Measurements from ENCODE around the gene KANSL1. TPM values are rescaled to one million over a fixed set of nuclear protein-coding genes. Genes with fewer than 3 reads are reported as not detected.

Gene KANSL1
- total and polyA plus RNA-seq, 9 of the 15 experiments (the other 6 are each of a cell fraction or from before 2014, with no cell fraction given) = 3.6 to 55.4 (median 31.8) TPM

- Histone ChIP-seq H3K4me1 (replicated peaks in 1 of 2; ENCODE audit: control insufficient read depth in 2 of 2, insufficient read depth in 2 of 2, low read length in 2 of 2) (peaks cover 0 to 27% of the 10 kb centered on the region in 2 experiments; a peak in 4 of 5 replicates), H3K4me3 (no peak overlapping the region), H3K27ac (ENCODE audit: extremely low read depth, low read depth, low read length) (no peak overlapping the region), H3K36me3 (ENCODE audit: control insufficient read depth, insufficient read depth, low read length) (no peaks in the 10 kb centered on the region), H3K9me3 (replicated peaks; ENCODE audit: control insufficient read depth, insufficient read depth, low read depth, low read length) (no peaks in the 10 kb centered on the region), H4K20me1 (replicated peaks; ENCODE audit: control insufficient read depth, insufficient read depth, low read length) (peaks cover 3% of the 10 kb centered on the region; the same call in 1 of the 2 replicates), H3K27me3 (ENCODE audit: control insufficient read depth in 2 of 2, insufficient read depth in 2 of 2, low read length in 2 of 2) (peaks cover 3 to 34% of the 10 kb centered on the region in 2 experiments; a peak in 3 of 5 replicates), H2AFZ (ENCODE audit: low read depth, low read length) (0 out of 2 replicates have a peak overlapping the region, but pooled peaks have one; percentile 16), H3K79me2 (ENCODE audit: control insufficient read depth, insufficient read depth, low read length) (no peaks in the 10 kb centered on the region), H3K9ac (ENCODE audit: insufficient read depth in 1 of 2, low read depth in 2 of 2, low read length in 2 of 2) (peak overlapping the region in 1 of 2 experiments; percentile 43; a peak in 1 of 4 replicates), H3K9me1 (ENCODE audit: control insufficient read depth, insufficient read depth, low read length) (no peaks in the 10 kb centered on the region), H3K4me2 (ENCODE audit: insufficient read depth, low read length) (no peak overlapping the region)
- in situ Hi-C loops (cut with MboI) (no loop called here), intact Hi-C loops (cut with micrococcal nuclease) (no loop called here)
- ChIA-PET POLR2A (interaction anchor here (1.3 kb wide), 1 partner anchor 108 kb away, joined by 3 read pairs; no protein-coding TSS in a partner anchor), CTCF (ENCODE audit: low intra/inter-chr PET ratio) (no interaction called here)
- FAIRE-seq = no peak
- no peak for ATAC-seq
- TF ChIP-seq MAFG (tag; conservative IDR thresholded peaks at IDR 0.05) (no peak), ZNF174 (CRISPR knock-in tag; IDR thresholded peaks at IDR 0.05) (no peak), L3MBTL2 (IDR thresholded peaks at IDR 0.05) (0 out of 2 replicates have a peak, but pooled peaks have one; percentile 19), ZKSCAN3 (CRISPR knock-in tag; IDR thresholded peaks at IDR 0.05) (peak; percentile 93), MYNN (IDR thresholded peaks at IDR 0.05) (no peak), MYNN (CRISPR knock-in tag; IDR thresholded peaks at IDR 0.05) (no peak), RBM22 (IDR thresholded peaks at IDR 0.05; ENCODE audit: low read depth, low read length, poor library complexity, severe bottlenecking) (no peak), ZNF324 (CRISPR knock-in tag; IDR thresholded peaks at IDR 0.05) (no peak), SUPT5H (IDR thresholded peaks at IDR 0.05) (no peak), THRB (CRISPR knock-in tag; conservative IDR thresholded peaks at IDR 0.05) (no peak), KDM2B (CRISPR knock-in tag; IDR thresholded peaks at IDR 0.05) (no peak)
- TF ChIP-seq, protein P1, sequence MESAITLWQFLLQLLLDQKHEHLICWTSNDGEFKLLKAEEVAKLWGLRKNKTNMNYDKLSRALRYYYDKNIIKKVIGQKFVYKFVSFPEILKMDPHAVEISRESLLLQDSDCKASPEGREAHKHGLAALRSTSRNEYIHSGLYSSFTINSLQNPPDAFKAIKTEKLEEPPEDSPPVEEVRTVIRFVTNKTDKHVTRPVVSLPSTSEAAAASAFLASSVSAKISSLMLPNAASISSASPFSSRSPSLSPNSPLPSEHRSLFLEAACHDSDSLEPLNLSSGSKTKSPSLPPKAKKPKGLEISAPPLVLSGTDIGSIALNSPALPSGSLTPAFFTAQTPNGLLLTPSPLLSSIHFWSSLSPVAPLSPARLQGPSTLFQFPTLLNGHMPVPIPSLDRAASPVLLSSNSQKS (CRISPR knock-in tag; IDR thresholded peaks at IDR 0.05) = no peak
- DNase-seq (ENCODE audit: extremely low read depth in 1 of 4, low spot score in 3 of 4) = no peak
- WGBS (ENCODE audit: insufficient coverage, low coverage, missing lambda C conversion rate) = 32% methylated on average over 28 of the region's 28 CpGs
- no TSS peak for BruUV-seq (replicated peaks)
Measured at GRCh38 chr17:46011711-46012505, 181.3 kb downstream of the KANSL1 start.

All from K562 (cell line).